HTERT RPE-1 (cell line): ENCODE results near the gene CCHCR1.

Source experiments
- in situ Hi-C: fragments of 300-500 bp; cut with MboI; formaldehyde crosslinking; loops from 4 replicates; pipeline ENCODE4 v1.14.3; 2020; ENCODE audit warnings: low sequenced_read_pairs

CCHCR1 gene

DNA sequence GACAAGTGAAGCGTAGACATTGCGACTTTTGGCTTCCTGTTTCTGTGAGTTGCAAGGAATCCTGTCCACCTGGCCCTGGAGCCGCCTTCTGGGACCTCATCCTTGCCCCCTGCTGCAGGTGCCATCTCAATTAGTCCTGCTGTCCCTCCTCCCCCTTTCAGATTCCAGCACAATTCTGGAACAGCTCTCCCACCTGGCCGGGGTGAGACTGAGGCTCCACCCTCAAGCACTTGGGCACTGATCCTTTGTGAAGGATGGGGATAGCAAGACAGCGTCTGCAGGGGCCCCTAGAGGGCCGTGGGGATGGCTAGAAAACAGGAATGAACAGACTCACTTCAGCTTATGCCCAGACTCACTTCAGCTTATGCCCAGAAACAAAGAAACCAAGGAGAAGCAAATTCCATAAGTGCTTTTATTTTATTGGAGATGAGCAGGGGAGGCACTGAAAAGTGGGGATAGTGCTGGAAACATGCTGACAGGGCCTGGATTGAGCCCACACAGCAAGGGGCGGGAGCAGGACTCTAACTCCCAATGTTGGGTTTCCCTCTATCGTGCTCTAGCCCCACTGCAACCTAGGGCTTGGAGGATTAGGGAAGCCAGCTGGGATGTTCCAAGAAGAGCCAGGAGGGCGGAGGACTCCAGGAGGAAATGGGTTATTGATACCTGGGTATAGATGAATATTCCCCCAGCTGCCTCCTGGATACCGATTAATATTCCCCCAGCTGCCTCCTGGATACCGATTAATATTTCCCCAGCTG is 46.6 kb downstream of the CCHCR1 start:
- in situ Hi-C loops = no loop called here

DNA sequence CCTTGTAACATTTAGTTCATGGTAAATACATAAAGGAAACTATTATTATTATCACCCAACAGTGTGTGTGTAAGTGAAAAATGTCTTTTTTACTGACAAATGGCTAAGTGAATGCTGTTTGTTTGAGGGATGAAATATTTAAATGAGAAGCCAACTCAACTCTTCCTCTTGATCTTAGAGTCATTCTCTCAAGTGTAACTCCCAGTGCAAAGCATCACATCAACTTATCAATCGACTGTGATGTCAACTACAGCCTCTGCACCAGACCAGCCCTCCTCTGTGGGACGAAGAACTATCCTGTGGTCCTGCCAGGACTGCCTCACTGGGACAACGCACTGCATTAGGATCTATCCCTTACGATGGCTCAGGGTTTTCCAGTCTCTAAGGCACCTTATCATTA is 50.5 kb downstream of the CCHCR1 start:
- in situ Hi-C loops = no loop called here

DNA sequence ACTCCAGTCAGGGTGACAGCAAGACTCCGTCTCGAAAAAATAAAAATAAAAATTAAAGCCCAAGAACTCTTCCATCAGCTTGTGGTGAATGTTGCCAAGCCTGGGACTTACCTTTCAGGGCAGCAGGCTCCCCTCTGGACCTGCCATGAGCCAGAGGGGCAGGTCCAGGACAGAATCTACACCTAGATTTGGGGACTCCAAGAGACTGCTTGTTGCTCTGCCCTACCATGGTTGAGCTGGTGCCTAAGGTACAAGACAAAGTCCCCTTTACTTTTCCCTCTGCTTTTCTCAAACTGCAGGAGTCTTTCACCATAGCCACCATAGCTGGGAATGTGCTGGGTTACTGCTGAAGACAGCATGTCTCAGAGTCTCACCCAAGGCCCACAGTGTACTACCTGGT is 54.5 kb downstream of the CCHCR1 start:
- in situ Hi-C loops = no loop called here

DNA sequence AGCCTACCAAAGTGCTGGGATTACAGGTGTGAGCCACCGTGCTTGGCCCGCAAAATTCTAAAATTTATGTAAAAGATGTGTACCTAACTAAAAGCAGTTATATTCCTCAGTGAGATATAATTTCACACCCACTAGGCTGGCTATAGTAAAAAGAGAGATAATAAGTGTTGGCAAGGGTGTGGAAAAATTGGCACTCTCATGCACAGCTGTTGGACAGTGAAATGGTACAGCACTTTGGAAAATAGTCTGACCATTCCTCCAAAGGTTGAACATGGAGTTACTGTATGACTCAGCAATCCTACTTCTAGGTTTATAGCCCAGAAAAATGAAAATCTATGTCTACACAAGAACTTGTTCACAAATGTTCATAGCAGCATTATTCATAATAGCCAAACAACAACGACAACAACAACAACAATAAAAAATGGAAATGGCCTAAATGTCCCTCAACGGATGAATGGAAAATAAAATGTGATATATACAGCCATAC is 59.1 kb downstream of the CCHCR1 start:
- in situ Hi-C loops = no loop called here

DNA sequence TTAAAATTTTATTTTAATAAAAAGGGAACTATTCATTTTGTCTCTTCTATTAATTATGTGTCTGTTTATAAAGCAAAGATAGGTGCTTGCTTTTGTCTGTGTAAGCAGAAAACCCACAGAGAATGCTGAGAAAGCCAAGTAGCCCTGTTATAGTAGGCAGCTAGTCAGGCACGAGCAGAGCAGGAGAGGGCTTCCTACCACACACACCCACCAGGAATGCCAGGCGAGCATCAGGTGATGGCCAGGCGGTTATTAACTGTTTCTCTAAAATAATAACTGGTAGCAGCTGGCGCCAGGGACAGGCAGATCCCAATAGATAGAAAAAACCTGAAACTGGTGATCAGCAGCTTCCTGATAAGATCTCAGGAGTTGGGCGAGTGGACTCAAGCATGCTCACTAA is 60.9 kb downstream of the CCHCR1 start:
- in situ Hi-C loops = no loop called here

DNA sequence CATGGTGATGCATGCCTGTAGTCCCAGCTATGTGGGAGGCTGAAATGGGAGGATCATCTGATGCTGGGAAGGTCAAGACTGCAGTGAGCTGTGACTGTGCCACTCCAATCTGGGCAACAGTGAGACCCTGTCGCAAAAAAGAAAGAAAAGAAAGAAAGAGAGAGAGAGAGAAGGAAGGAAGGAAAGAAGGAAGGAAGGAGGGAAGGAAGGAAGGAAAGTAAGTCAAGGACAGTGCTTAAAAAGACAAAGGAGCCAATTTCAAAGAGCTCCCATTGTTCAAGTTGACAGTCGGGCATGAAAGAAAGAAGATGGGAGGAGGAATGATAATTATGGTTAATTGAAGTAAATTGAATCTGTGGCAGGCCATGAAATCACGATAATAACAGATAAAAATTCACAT is 61.4 kb downstream of the CCHCR1 start:
- in situ Hi-C loops = no loop called here

DNA sequence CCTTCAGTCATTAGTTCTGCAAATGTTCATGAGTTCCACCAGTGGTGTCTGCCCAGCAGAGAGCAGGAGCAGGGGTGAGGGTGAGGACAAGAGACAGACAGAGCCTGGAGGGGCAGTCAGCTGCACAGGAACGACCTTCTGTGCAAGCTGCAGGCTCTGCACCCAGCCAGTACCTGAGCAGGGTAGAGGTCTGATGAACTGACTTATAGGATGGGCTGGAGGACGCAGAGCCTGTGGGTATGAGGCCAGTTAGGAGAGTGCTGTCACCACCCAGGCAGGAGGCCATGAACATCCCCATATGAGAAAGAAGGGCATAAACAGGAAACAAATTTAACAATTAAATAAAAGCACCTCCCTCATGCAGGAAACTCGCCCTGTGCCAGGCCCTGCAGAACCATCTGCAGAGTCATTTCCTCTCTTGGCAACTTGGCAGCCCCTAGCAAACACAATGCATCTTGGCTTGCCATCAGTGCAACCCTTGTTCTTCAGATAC is 63.2 kb downstream of the CCHCR1 start:
- in situ Hi-C loops = no loop called here

DNA sequence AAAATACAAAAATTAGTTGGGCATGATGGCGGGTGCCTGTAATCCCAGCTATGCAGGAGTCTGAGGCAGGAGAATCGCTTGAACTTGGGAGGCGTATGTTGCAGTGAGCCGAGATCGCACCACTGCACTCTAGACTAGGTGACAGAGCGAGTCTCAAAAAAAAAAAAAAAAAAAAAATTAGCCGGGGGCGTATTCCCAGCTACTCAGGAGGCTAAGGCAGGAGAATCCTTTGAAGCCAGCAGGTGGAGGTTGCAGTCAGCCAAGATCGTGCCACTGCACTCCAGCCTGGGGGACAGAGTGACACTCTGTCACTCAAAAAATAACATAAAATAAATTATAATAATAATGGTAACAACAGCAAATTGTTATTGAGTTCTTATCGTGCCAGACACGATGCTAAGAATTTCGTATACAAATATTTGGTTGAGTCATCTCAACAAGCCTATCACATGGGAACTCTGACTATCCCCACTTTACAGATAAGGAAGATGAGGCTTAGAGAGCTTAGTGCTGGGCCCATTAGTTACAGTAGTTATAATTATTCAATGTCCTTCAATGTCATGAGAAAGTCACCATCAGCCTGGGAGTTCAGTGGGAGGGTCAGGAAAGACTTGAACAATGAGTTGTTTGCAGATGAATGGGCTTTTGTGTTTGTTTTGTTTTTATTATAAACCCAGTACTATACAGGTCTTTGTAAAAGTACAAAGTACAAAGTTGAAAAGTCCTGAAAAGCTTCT is 64.7 kb downstream of the CCHCR1 start:
- in situ Hi-C loops = no loop called here
